ENCODE measurements around the gene PARP16.
A peak's percentile ranks its signal among the peaks of the same experiment; 100 is the strongest.

Gene PARP16

GRCh38 chr15:65311760-65312159 is 25.1 kb upstream of the PARP16 start:
- DNase-seq (ENCODE audit: low read depth) = no peak

- no peak for DNase-seq (ENCODE audit: low read depth)
These were observed 23.9 kb upstream of the PARP16 start for GRCh38 chr15:65310431-65311137.

DNA sequence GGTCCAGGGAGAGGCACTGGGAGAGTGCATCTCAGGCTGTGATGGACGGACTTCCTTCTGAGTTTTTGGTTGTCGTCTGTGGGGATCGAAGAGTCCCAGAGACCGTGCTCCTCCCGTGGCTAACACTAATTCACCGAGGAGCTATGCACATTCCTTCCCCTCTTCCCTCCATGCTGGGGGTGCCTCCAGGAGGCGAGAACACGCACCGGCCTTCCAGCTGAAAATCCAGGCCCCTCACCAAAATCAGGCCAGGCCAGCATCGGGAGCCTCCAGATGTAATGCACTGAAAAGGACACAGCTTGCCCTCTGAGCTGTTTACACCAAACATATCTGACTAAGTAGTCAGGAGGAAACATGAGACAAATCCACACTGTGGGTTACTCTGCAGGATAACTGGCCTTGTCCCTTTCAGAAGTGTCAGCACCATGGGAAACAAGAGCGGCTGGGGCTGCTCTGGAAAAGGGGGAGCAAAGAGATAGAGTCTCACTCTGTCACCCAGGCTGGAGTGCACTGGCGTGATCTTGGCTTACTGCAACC is 23.3 kb upstream of the PARP16 start:
- no peak for DNase-seq (ENCODE audit: low read depth)

- no peak for DNase-seq (ENCODE audit: low read depth)
These were observed 21.3 kb upstream of the PARP16 start for GRCh38 chr15:65307978-65308377.

GRCh38 chr15:65306551-65306950 is 19.9 kb upstream of the PARP16 start:
- no peak for DNase-seq (ENCODE audit: low read depth)

- no peak for DNase-seq (ENCODE audit: low read depth)
These were observed 19.1 kb upstream of the PARP16 start for GRCh38 chr15:65305776-65306175.

GRCh38 chr15:65305150-65305758 is 18.6 kb upstream of the PARP16 start:
- DNase-seq (ENCODE audit: low read depth) = no peak

- DNase-seq (ENCODE audit: low read depth) = peak; percentile 95
These were observed 17.9 kb upstream of the PARP16 start, which contains the start of gene RNU5B-1 for GRCh38 chr15:65304381-65305149. RNU5B-1 (plus strand) TSS chr15:65304677.

DNA sequence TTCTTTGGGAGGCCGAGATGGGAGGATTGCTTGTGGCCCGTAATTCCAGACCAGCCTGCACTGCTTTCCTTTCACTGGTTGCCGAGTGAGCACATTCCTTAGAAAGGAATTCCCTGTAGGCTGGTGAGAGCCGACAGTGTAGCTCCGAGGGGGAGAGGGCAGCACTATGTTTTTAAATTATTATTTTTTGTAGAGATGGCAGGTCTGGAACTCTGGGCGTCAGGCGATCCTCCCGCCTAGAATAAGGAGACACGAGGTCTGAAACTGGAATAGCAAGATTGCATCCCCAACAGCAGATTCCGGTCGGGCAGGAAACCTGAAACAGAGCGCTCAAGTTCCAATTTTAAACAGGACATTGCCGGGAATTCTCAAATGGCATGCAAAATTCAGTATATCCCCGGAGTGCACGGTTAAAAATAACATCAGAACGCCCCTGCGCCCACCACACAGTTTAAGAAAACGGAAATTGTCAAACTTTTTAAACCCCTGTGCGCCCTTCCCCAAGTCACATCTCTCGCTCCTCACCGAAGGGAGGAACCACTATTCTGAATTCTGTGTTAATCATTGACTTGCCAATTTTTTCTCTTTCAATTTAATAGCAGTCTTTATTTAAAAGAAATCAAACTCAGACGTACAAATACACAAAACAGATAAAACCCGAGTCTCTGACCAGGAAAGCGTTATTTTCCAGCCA is 17.2 kb upstream of the PARP16 start:
- DNase-seq (ENCODE audit: low read depth) = peak; percentile 42

GRCh38 chr15:65302061-65302460 is 15.4 kb upstream of the PARP16 start:
- DNase-seq (ENCODE audit: low read depth) = no peak

DNA sequence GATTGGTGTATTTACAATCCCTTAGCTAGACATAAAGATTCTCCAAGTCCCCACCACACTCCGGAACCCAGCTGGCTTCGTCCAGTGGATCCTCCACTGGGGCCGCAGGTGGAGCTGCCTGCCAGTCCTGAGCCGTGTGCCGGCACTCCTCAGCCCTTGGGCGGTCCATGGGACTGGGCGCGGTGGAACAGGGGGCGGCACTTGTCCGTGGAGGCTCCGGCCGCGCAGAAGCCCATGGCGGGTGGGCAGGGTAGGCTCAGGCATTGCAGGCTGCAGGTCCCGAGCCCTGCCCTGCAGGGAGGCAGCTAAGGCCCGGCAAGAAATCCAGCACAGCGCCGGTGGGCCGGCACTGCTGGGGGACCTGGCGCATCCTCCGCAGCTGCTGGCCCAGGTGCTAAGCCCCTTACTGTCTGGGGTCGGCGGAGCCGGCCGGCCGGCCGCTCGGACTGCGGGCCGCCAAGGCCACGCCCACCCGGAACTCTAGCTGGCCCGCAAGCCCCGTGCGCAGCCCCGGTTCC is 14.3 kb upstream of the PARP16 start:
- DNase-seq (ENCODE audit: low read depth) = no peak

- no peak for DNase-seq (ENCODE audit: low read depth)
These were observed 12.0 kb upstream of the PARP16 start for GRCh38 chr15:65298731-65299130.

- DNase-seq (ENCODE audit: low read depth) = no peak
These were observed 6.3 kb upstream of the PARP16 start for GRCh38 chr15:65292938-65293518.

DNA sequence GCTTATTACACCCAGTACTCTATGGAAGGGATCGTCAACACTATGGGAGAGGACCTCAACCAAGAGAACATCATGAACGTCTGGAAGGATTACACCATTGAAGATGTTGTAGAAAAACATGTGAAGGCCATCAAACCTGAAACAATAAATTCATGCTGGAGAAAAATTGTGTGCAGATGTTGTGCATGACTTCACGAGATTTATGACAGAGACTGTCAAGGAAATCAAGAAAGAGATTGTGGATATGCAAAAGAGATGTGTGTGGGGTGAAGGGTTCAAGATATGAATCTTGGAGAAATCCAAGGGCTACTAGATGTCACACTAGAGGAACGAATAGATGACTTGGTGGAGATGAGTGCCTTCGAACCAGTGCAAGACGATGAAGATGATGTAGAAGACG is 3.5 kb upstream of the PARP16 start:
- no peak for DNase-seq (ENCODE audit: low read depth)

- DNase-seq (ENCODE audit: low read depth) = no peak
These were observed 2.7 kb upstream of the PARP16 start for GRCh38 chr15:65289261-65289854.

- DNase-seq (ENCODE audit: low read depth) = no peak
These were observed 805 bp upstream of the PARP16 start for GRCh38 chr15:65287520-65287855.

DNA sequence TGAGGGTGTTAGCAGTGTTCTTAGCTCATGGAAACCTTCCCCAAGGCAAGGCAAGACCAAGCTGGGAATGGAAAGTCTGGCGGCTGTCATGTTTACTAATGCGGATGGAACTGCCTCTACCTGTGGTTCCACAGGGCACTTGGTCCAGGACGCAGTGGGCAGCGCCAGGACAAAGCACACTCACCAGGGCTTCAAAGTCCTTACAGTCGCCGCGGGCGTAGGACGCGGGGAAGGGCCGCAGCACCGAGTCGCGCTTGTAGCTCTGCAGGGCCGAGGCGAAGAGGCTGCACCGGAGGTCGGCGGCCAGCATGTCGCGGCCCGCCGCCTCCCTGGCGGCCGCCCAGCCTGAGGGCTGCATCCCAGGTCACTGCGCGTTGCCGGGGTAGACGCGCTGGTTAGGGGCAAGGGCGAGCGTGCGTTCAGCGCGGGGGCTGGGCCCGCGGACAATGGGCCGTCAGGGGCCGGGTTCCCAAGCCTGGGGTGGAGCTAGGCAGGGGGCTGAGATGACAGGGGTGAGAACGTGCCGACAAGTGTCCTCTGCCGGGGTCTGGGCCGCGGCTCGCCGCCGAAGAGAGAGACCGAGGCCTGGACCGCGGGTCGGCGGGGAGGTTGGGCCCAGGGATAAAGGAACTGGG is 497 bp downstream of the PARP16 start:
- DNase-seq (ENCODE audit: low read depth) = no peak

GRCh38 chr15:65285291-65286068 is 1.2 kb downstream of the PARP16 start:
- DNase-seq (ENCODE audit: low read depth) = no peak

GRCh38 chr15:65278480-65278879 is 8.2 kb downstream of the PARP16 start:
- DNase-seq (ENCODE audit: low read depth) = no peak

GRCh38 chr15:65277015-65277414 is 9.7 kb downstream of the PARP16 start:
- DNase-seq (ENCODE audit: low read depth) = no peak
